HG02884 (cell line): ENCODE data around the gene TOM1L1.
"Not testable (repeated sequence)": the region's sequence is repeated elsewhere in the genome, so short reads cannot be mapped to it uniquely, and the experiment has no call there.

Experiments used
- ATAC-seq: cut with Tn5 transposase; IDR thresholded peaks from one replicate; pipeline ENCODE4 v1.9.1; 2021; ENCODE audit warnings: mild to moderate bottlenecking, moderate library complexity; ENCODE audit not compliant: unreplicated experiment

The TOM1L1 gene, protein sequence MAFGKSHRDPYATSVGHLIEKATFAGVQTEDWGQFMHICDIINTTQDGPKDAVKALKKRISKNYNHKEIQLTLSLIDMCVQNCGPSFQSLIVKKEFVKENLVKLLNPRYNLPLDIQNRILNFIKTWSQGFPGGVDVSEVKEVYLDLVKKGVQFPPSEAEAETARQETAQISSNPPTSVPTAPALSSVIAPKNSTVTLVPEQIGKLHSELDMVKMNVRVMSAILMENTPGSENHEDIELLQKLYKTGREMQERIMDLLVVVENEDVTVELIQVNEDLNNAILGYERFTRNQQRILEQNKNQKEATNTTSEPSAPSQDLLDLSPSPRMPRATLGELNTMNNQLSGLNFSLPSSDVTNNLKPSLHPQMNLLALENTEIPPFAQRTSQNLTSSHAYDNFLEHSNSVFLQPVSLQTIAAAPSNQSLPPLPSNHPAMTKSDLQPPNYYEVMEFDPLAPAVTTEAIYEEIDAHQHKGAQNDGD

DNA sequence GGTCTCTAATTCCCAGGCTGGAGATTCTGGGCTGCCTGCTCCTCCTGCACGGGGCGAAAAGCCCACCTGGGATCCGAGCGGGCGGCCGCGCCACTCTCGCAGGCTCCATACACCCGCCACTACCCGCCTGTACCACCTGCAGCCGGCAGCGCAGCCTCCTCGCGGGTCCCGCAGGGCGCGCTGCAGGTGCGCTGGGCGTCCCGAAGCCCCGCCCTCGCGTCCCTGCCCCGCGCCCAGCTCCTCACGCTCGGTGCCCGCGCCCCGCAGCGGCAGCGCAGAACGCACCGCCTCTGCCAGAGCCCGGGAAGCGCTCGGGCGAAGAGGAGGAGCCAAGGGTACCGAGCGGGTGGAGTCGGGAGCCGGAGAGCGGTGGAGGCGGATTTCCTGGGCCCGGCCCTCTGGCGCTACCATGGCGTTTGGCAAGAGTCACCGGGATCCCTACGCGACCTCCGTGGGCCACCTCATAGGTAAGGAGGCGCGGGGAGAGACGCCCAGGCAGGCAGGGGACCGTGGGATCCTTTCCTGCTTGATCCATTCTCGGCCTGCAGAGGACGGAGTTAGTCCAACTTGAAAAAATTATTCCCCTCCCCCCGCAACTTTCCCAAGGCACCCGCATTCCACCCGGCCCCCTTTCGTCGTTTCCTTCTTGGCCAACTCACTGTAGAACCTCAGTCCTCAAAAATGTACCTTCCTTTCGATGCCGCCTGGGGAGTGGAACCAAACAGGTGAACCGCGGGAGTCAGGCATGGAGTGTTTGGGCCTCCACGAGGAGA is at the start of gene TOM1L1:
Gene TOM1L1 (plus strand): TSS at position 396 of the 773 bp plus-strand sequence. CDS start 14 bp downstream, at position 410.
- ATAC-seq: peak; percentile 66

DNA sequence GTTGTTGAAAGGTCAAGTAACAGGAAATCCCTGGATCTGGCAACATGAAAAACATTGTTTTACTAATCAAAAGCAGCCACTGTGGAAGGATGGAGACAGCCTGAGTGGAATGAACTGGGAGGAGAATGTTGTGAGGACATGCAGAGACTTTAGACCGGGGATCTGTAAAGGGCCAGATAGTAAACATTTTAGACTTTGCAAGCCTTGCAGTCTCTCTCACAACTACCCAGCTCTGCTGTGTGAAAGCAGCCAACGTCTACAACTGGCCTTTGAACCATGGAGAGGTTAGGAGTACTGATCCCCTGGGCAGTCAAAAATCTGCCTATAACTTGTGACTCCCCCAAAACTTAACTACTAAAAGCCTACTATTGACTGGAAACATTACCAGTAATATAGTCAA is 41.5 kb upstream of the TOM1L1 start:
- no peak for ATAC-seq

DNA sequence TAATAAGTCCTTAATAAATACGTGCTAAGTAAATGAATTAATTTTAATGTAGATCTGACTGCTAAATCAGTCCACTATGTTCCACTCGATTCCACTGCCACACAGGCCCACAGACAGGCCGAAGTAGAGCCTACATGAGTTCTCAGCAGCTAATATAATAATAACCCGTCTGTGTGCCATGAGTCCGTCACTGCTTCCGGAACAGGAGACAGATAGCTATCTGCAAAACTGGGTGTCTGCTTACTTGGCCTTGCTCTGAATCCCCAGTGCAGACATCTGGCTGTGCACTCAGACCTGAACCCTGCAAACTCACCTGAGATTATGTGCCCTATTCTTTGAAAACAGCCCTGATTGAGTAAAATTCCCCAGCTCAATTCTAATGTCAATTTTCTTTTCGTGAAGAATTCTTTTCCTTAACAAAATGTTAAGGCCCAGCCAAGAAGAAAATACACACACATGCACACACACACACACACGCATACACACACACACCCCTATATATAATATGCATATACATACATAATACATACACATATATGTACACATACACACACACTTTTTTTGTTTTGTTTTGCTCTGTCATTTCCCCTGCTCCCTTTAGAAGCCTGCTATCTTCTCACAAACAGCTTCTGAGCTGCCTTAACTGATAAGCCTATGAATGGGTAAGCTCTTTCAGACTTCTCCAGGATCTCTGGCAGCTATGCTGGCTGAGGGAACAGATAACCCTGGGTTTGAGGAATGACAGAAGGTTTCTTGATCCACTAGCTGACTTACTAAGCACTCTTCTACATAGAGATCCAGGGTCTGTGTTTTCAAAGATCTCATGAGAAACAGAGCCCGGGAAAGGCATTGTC is 39.8 kb upstream of the TOM1L1 start:
- no peak for ATAC-seq

DNA sequence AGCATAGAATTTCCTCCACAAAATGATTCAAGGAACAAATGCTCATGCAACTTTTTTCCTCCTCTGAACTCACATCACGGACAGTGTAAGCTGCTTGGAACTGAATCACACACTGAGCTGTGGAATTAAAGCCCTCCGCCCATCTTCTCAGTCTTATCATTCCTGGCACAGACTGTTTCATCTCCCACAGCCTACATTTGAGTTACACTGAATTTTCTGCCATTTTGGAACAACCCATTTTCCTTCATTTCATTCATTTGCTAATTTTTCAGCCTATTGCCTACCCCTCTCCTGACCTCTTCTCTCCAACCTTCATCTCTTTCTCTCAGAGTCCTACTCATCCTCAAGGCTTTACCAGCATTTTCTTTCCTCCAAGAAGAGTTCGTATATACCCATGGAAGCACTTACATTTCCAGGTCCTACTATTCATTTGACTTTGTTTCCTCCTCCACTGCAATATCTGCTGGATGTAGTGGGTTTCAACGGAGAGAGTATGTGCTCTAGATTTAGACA is 39.1 kb upstream of the TOM1L1 start:
- ATAC-seq: no peak

DNA sequence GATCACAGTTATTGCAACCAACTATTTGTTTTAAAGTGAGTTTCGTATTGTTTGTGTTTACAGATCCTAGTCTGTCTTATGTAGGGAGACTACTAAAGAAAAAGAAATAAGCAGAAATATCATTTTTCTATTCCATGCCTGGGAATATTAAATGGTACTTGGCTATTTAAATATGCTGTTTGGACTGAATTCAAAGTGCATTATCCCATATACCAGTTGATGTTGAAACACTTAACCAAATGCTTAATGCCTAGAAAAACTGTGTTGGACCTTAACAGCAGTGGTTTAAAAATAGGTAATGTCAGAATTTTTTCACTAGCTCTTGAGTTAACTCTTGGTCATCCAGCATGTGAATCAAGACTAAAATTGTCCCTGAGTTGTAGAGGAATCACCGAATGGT is 37.5 kb upstream of the TOM1L1 start:
- ATAC-seq: no peak

DNA sequence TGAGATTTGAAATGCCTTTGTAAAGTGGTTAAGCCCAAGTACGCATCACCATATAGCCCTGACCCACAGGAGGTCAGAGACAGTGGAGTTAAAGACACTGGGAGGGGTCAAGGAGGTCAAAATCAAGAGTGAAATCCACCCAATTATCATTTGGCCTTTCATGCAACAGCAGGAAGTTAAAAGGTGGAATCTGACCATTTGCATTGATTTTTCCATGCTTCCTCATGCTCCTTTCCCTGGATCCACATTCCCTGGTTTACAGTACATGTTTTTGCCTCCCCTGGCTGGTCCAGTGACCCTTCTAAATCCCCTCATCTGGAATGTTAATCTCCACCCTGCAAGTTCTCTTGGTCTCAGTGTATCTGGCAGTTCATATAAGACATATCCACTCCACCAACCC is 36.6 kb upstream of the TOM1L1 start:
- ATAC-seq: no peak

DNA sequence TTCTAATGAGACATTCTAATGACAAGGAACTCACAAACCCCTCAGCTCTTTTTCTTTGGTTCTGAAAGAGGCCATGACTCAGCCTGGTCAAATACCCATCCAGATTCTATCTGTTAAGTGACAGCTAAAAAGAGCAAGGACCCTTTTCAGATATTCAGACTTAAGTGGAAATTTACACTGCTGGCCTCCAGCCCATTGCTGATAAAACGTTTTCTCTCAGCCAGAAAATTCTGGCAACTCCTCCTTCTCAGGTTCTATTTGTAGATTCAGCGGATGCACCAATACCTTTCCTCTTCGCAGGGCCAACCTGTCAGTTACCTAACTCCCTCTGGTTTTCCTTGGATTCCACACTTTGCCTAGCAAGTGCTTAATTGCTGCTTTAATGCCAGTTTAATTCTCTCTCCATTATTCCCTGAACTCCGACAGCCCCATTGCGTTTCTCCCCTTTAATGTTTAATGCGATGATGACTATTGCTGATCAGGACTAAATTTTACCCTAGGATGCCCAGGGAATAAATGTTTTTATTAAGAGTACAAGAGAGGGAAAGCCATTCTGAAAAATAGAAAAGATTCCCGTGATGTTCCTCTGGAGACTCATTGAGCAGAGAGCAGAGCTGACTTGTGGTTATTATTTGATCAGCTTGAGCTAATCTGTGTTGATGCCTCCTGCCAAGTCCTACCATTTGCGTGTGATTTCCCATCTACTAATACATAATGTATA is 35.9 kb upstream of the TOM1L1 start:
- no peak for ATAC-seq

DNA sequence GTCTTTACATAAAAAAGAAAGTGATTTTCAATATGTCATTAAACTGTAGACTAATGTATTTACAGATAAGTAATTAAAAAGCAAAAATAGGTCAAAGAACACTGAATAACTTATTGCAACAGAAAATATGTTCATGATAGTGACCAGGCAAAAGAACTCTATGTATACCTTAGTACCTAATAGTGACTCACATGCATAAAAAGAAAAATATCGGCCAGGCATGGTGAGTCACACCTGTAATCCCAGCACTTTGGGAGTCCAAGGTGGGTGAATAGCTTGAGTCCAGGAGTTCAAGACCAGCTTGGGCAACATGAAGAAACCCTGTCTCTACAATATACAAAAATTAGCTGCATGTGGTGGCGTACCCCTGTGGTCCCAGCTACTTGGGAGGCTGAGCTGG is 33.0 kb upstream of the TOM1L1 start:
- no peak for ATAC-seq

DNA sequence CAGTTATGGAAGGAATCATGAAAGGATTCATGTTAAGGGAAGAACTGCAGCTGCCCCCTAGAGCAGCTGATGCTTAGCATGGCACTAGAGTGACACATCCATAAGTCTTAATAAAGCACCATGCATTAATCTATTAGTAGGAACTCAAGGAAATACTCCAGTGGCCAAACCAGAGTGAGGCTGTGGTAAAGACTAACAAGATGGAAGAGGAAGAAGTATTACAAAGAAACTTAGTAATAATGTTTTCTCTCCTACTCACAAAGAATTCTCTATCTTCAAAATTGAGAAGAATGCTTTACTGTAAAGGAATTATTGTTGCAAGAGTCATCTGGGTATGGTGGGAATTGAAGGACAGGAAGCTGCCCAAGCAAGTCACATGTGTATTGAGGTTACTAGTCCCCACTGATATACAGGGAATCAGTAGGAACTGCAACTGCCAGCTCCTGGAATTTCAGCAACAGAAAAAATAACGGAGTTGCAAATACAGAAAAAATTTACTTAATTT is 29.9 kb upstream of the TOM1L1 start:
- ATAC-seq: no peak

DNA sequence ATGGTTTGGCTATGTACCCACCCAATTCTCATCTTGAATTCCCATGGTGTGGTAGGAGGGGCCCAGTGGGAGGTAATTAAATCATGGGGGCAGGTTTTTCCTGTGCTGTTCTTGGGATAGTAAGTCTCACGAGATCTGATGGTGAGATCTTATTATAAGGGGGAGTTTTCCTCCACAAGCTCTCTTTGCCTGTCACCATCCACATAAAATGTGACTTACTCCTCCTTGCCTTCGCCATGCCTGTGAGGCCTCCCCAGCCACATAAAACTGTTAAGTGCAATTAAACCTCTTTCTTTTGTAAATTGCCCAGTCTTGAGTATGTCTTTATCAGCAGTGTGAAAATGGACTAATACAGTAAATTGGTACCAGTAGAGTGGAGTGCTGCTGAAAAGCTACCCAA is 24.7 kb upstream of the TOM1L1 start:
- not testable (repeated sequence) for ATAC-seq

DNA sequence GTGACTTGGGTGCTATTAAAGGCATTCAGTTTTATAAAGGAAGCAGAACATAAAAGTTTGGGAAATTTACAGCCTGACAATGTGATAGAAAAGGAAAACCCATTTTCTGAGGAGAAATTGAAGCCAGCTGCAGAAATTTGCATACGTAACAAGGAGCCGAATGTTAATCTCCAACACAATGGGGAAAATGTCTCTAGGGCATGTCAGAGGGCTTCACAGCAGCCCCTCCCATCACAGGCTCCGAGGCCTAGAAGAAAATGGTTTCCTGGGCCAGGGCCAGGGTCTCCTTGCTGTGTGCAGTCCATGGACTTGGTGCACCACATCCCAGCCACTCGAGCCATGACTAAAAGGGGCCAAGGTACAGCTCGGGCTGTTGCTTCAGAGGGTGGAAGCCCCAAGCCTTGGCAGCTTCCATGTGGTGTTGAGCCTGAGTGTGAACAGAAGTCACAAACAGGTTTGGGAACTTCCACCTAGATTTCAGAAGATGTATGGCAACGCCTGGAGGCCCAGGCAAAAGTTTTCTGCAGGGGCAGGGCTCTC is 23.9 kb upstream of the TOM1L1 start:
- no peak for ATAC-seq

DNA sequence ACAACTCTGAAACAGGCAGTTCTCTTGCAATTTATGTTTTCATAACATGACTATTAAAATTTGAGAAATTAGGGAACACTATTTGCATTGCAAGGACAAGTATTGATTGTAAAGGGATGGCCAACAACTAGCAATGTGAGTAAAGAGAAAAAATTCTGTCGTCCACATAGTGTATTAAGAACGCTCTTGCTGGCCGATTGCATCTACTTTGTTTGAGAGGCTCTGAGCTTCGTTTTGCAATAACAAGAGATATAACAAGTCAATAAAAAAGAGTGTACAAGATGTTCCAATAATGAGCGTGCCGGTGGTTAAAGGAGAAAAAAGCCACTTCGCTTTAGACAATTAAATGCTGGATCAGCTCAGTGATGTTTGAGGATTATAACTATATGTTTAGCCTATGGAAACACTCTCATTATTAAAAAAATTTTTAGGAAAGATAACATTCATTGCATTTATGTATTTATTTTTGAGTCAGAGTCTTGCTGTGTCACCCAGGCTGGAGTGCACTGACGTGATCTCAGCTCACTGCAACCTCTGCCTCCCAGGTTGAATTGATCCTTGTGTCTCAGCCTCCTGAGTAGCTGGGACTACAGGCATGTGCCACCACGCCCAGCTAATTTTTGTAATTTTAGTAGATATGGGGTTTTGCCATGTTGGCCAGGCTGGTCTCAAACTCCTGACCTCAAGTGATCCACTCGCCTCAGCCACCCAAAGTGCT is 19.2 kb upstream of the TOM1L1 start:
- ATAC-seq: no peak

DNA sequence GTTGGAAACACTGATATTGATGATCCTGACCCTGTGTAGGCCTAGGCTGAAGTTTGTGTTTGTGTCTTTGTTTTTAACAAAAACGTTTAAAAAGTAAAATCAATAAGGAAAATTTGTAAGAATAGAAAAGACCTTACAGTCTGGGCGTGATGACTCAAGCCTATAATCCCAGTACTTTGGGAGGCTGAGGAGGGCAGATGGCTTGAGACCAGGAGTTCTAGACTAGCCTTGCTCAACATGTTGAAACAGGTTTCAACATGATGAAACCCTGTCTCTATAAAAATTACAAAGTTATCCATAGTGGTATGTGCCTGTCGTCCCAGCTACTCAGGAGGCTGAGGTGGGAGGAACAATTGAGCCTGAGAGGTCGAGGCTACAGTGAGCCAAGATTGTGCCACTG is 18.3 kb upstream of the TOM1L1 start:
- no peak for ATAC-seq

DNA sequence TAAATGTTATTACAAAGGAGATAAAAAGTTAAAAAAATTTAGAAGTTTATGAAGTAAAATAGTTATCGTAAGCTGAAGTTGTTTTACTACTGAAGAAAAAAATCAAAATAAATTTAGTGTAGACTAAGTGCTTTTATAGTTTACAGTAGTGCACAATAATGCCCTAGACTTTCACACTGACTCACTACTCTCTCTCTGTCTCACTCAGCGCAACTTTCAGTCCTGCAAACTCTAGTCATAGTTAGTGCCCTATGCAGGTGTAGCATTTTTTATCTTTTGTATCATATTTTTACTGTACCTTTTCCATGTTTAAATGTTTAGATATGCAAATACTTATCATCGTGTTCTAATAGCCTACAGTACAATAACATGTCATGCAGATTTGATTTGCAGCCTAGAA is 17.7 kb upstream of the TOM1L1 start:
- ATAC-seq: peak; percentile 94

DNA sequence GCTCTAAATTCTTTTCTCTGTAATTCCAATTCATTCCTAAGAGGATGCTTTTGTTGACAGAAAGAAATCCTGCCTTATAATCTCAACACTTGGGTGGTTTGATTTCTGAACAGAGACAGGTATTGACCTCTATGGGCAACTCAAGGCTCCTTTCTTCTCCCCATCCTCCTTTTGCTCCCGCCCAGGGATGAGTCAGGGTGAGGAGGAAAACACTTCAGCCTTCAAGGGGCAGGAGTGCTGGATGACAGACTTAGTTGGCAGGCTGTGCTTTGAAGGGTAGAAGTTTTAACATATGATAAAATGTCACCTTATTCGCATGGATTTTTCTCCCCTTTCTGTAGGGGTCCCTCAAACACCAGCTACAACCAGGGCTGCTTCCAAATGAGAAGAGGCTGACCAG is 16.7 kb upstream of the TOM1L1 start:
- no peak for ATAC-seq

DNA sequence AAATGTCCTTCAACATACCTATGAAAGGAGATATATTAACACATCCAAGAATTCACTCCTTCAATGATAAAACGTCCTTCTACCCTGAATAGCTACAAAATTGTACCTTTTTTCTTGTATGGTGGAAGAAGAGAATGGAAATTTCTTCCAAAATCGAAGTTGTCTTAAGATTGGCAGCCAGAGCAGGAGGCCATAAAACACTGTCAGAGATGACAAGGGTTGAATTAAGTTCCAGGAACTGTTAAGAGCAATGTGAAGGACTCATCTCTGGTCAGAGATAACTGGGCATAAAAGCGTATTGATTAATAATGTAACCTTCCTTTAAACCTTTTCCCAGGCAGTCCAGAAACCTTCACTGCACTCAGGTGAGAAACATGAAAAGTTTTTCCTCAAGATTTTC is 12.9 kb upstream of the TOM1L1 start:
- ATAC-seq: no peak

DNA sequence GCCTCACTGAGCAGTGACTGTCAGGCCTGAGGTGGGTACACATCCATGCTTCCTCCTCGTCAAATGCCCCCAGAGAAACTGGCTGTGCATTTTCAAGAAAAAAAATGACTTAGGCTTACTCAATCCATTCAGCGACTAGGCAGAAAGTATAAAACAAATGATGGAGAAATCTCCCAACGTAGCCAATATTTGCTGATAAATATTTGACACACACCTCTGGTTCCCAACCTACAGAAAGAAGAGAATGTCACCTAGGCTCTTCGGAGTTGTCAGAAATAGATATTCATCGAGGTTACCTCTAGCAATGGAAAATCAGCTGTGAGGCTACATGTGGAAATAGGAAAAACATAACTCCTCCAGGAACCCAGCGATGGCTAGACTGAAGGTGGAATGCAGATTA is 12.4 kb upstream of the TOM1L1 start:
- no peak for ATAC-seq

DNA sequence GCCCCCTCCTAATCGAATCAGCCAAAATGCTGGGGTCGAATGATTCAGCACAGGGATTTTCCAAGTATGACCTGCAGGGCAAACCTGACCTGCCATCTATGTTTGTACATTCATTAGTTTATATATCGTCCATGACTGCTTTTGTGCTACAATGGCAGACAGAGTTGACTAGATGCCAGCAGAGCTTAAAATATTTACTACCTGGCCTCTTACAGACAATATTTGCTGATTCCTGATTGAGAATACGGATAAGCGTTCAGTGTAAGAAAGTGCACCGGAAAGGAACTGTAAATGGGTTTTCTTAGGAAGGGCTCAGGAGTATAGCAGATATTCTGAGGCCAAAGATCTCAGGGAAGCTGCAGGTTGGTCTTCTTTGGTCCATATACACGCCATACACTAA is 11.7 kb upstream of the TOM1L1 start:
- no peak for ATAC-seq

DNA sequence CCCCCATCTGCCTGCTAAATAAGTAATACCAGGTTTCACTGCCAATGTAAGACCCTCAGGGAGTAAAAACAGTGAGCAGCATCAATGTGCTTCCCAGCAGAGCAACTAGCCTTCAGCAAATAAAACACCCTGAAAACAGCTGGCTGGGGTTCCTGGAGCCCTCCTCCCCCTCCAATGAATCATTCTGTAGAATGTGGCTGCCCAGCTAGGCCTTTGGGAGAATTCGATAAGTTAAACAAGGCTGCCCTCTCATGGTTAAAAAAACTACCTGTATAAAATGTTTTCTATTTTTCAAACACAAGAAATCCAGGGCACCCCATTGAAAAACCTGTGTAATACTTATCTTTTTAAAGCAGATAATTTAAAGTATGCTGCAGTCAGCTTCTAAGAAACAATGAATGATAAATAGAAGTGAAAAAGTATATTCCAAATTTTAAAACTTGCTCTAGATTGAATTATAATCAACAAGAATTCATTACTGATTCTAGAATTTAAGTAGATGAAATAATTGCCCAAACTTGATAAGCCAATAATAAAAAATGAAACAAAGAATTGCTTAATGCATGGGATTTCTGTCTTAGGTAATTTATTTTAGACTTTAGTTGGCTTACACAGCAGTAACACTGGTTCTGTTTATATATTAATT is 9.4 kb upstream of the TOM1L1 start:
- no peak for ATAC-seq
